ENCODE results near the gene MPDZ. TPM values are rescaled to one million over a fixed set of nuclear protein-coding genes. Genes with fewer than 3 reads are reported as not detected.

MPDZ gene
- total RNA-seq, 1 donor from 2014 or later: 31.0 TPM

DNA sequence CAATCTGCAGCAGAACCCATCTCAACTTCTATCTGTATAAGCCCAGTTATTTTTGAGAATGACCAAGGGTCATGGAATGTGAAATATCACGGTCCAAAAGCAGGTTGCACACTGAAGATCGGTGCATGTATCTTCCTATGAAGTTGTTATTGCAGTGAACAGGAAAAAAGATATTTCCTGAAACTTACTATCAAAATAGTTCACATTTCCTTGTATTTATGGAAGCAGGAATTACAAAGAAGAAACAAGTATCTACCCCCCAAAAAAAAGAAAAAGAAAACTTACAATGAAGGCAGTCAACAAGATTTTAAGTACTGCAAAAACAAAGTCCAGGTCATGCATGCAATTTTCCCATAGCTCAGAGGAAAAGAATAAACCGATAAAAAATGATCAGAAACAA is 70.0 kb downstream of the MPDZ start:
- no peak for TF ChIP-seq EZH2 (IDR thresholded peaks at IDR 0.05; ENCODE audit: insufficient read depth, low read length)
- TF ChIP-seq, protein P1, sequence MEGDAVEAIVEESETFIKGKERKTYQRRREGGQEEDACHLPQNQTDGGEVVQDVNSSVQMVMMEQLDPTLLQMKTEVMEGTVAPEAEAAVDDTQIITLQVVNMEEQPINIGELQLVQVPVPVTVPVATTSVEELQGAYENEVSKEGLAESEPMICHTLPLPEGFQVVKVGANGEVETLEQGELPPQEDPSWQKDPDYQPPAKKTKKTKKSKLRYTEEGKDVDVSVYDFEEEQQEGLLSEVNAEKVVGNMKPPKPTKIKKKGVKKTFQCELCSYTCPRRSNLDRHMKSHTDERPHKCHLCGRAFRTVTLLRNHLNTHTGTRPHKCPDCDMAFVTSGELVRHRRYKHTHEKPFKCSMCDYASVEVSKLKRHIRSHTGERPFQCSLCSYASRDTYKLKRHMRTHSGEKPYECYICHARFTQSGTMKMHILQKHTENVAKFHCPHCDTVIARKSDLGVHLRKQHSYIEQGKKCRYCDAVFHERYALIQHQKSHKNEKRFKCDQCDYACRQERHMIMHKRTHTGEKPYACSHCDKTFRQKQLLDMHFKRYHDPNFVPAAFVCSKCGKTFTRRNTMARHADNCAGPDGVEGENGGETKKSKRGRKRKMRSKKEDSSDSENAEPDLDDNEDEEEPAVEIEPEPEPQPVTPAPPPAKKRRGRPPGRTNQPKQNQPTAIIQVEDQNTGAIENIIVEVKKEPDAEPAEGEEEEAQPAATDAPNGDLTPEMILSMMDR (IDR thresholded peaks at IDR 0.05; ENCODE audit: insufficient read depth, low read depth, low read length): no peak
- Histone ChIP-seq H3K79me2 (ENCODE audit: insufficient read depth, low read length) (no peaks in the 10 kb centered on the region), H2AFZ (ENCODE audit: low read depth, low read length) (no peak overlapping the region), H3K27ac (ENCODE audit: low read depth, low read length) (no peak overlapping the region), H3K9ac (ENCODE audit: low read length) (no peak overlapping the region), H3K4me3 (ENCODE audit: insufficient read depth, low read depth, low read length) (no peak overlapping the region), H3K27me3 (ENCODE audit: insufficient read depth, low read length) (no peaks in the 10 kb centered on the region), H3K36me3 (ENCODE audit: insufficient read depth, low read length) (peaks cover 7% of the 10 kb centered on the region), H3K4me1 (ENCODE audit: insufficient read depth, low read length) (no peaks in the 10 kb centered on the region), H3K9me3 (ENCODE audit: insufficient read depth, low read depth, low read length) (no peaks in the 10 kb centered on the region), H4K20me1 (ENCODE audit: insufficient read depth, low read length) (no peaks in the 10 kb centered on the region), H3K4me2 (ENCODE audit: low read length) (no peak overlapping the region)
- H3K4me1 Mint-ChIP-seq (ENCODE audit: low read depth, unreplicated experiment): peaks cover 11% of the 10 kb centered on the region
- no peak overlapping the region for H3K27ac Mint-ChIP-seq (ENCODE audit: unreplicated experiment)
- FAIRE-seq (no peak), DNase-seq (ENCODE audit: low read depth) (no peak)
- no peaks in the 10 kb centered on the region for H3K27me3 Mint-ChIP-seq (ENCODE audit: low read depth, unreplicated experiment)
- H3K9me3 Mint-ChIP-seq (ENCODE audit: unreplicated experiment): no peaks in the 10 kb centered on the region
- H3K36me3 Mint-ChIP-seq (ENCODE audit: low read depth, unreplicated experiment): no peaks in the 10 kb centered on the region
- H3K4me3 Mint-ChIP-seq (ENCODE audit: unreplicated experiment): no peak overlapping the region

DNA sequence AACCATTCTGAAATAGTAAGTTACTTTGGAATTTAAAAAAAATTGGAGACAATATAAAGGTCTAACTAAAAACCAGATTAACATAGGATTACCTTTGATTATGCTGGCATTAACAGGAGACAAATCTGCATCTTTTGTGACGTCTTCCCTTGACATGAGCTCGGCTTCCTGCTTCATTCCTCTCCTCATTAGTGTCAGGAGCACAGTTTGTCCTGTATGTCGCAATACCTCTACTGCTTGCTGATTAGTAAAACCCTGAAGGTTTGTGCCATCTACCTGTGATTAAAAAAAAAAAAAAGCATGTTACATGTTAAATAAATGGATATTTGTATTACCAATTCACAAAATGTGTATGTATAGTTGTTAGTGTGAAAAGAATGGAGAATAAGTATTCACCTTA is 73.7 kb downstream of the MPDZ start:
- H3K4me1 ChIP-seq (ENCODE audit: insufficient read depth, low read length): no peaks in the 10 kb centered on the region
- no peak overlapping the region for H3K4me3 ChIP-seq (ENCODE audit: insufficient read depth, low read depth, low read length)
- Mint-ChIP-seq H3K4me3 (ENCODE audit: unreplicated experiment) (no peak overlapping the region), H3K27ac (ENCODE audit: unreplicated experiment) (no peak overlapping the region), H3K36me3 (ENCODE audit: low read depth, unreplicated experiment) (peaks cover 13% of the 10 kb centered on the region), H3K4me1 (ENCODE audit: low read depth, unreplicated experiment) (peaks cover 17% of the 10 kb centered on the region), H3K27me3 (ENCODE audit: low read depth, unreplicated experiment) (no peaks in the 10 kb centered on the region), H3K9me3 (ENCODE audit: unreplicated experiment) (no peaks in the 10 kb centered on the region)
- TF ChIP-seq, protein P1 (IDR thresholded peaks at IDR 0.05; ENCODE audit: insufficient read depth, low read depth, low read length): no peak
- TF ChIP-seq EZH2 (IDR thresholded peaks at IDR 0.05; ENCODE audit: insufficient read depth, low read length): no peak
- peaks cover 15% of the 10 kb centered on the region for H3K36me3 ChIP-seq (ENCODE audit: insufficient read depth, low read length)
- H3K9me3 ChIP-seq (ENCODE audit: insufficient read depth, low read depth, low read length): no peaks in the 10 kb centered on the region
- H3K79me2 ChIP-seq (ENCODE audit: insufficient read depth, low read length): no peaks in the 10 kb centered on the region
- DNase-seq (ENCODE audit: low read depth) (no peak), FAIRE-seq (no peak)
- no peaks in the 10 kb centered on the region for H4K20me1 ChIP-seq (ENCODE audit: insufficient read depth, low read length)
- H3K27me3 ChIP-seq (ENCODE audit: insufficient read depth, low read length): no peaks in the 10 kb centered on the region
- no peak overlapping the region for H3K9ac ChIP-seq (ENCODE audit: low read length)
- H3K27ac ChIP-seq (ENCODE audit: low read depth, low read length): no peak overlapping the region
- no peak overlapping the region for H3K4me2 ChIP-seq (ENCODE audit: low read length)
- H2AFZ ChIP-seq (ENCODE audit: low read depth, low read length): no peak overlapping the region

GRCh38 chr9:13190040-13190439 is 89.5 kb downstream of the MPDZ start:
- H3K36me3 ChIP-seq (ENCODE audit: insufficient read depth, low read length): peaks cover 11% of the 10 kb centered on the region
- H4K20me1 ChIP-seq (ENCODE audit: insufficient read depth, low read length): no peaks in the 10 kb centered on the region
- no peaks in the 10 kb centered on the region for H3K4me1 ChIP-seq (ENCODE audit: insufficient read depth, low read length)
- no peak overlapping the region for H3K4me3 ChIP-seq (ENCODE audit: insufficient read depth, low read depth, low read length)
- Mint-ChIP-seq H3K27me3 (ENCODE audit: low read depth, unreplicated experiment) (no peaks in the 10 kb centered on the region), H3K9me3 (ENCODE audit: unreplicated experiment) (no peaks in the 10 kb centered on the region), H3K4me3 (ENCODE audit: unreplicated experiment) (no peak overlapping the region), H3K36me3 (ENCODE audit: low read depth, unreplicated experiment) (peaks cover 4% of the 10 kb centered on the region), H3K27ac (ENCODE audit: unreplicated experiment) (no peak overlapping the region), H3K4me1 (ENCODE audit: low read depth, unreplicated experiment) (peaks cover 9% of the 10 kb centered on the region)
- H3K4me2 ChIP-seq (ENCODE audit: low read length): no peak overlapping the region
- H3K27me3 ChIP-seq (ENCODE audit: insufficient read depth, low read length): no peaks in the 10 kb centered on the region
- H3K79me2 ChIP-seq (ENCODE audit: insufficient read depth, low read length): no peaks in the 10 kb centered on the region
- DNase-seq (ENCODE audit: low read depth) (no peak), FAIRE-seq (no peak)
- H3K9ac ChIP-seq (ENCODE audit: low read length): no peak overlapping the region
- no peak overlapping the region for H2AFZ ChIP-seq (ENCODE audit: low read depth, low read length)
- TF ChIP-seq, protein P1 (IDR thresholded peaks at IDR 0.05; ENCODE audit: insufficient read depth, low read depth, low read length): no peak
- no peak overlapping the region for H3K27ac ChIP-seq (ENCODE audit: low read depth, low read length)
- H3K9me3 ChIP-seq (ENCODE audit: insufficient read depth, low read depth, low read length): no peaks in the 10 kb centered on the region

Data from astrocyte (in vitro differentiated cells and primary cell).